Ishikawa (cell line): ENCODE data around the gene THEM5.

ENCODE experiments used
- CEBPB ChIP-seq: IDR thresholded peaks from 2 replicates; pipeline ENCODE4 v1.6.1; 2012
- CREB1 ChIP-seq: IDR thresholded peaks from 2 replicates; pipeline ENCODE4 v1.6.1; 2012; ENCODE audit warnings: low read depth
- EGR1 ChIP-seq: IDR thresholded peaks from 2 replicates; pipeline ENCODE4 v1.6.1; 2012
- EP300 ChIP-seq: IDR thresholded peaks from 2 replicates; pipeline ENCODE4 v1.6.1; 2012; ENCODE audit warnings: borderline replicate concordance
- FOXM1 ChIP-seq: IDR thresholded peaks from 2 replicates; pipeline ENCODE4 v1.6.1; 2012; ENCODE audit warnings: low read depth, borderline replicate concordance
- MAX ChIP-seq: IDR thresholded peaks from 2 replicates; pipeline ENCODE4 v1.6.1; 2012
- NFIC ChIP-seq: IDR thresholded peaks from 2 replicates; pipeline ENCODE4 v1.6.1; 2012
- RAD21 ChIP-seq: IDR thresholded peaks from 2 replicates; pipeline ENCODE4 v1.6.1; 2012; ENCODE audit warnings: low read depth
- TAF1 ChIP-seq: IDR thresholded peaks from 2 replicates; pipeline ENCODE4 v1.6.1; 2012; ENCODE audit warnings: low read depth, mild to moderate bottlenecking
- USF1 ChIP-seq: IDR thresholded peaks from 2 replicates; pipeline ENCODE4 v1.6.1; 2012
- YY1 ChIP-seq: IDR thresholded peaks from 2 replicates; pipeline ENCODE4 v1.6.1; 2012; ENCODE audit warnings: low read depth
- ZBTB7A ChIP-seq: IDR thresholded peaks from 2 replicates; pipeline ENCODE4 v1.6.1; 2012; ENCODE audit warnings: low read depth
- TF ChIP-seq, protein P1 (sequence below): IDR thresholded peaks from 2 replicates; pipeline ENCODE4 v1.6.1; 2012; ENCODE audit warnings: low read depth, mild to moderate bottlenecking

DNA sequence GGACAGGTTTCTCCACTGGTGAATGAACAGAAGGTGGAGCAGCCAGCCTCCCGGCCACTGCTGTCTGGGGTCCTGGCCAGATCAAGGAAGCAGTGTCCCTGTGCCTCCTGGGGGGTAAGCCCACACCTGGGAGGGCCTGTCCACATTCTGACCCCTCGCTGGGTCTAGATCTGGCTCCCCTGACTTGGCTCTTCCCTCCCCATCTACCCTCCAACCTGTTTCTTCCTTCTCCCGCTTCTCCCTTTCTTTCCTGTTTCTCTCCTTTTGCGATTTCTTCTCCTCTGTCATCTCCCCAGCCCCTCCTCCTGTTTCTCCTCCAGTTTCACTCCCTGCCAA lies 22.3 kb downstream of the THEM5 start:
- TF ChIP-seq, protein P1, sequence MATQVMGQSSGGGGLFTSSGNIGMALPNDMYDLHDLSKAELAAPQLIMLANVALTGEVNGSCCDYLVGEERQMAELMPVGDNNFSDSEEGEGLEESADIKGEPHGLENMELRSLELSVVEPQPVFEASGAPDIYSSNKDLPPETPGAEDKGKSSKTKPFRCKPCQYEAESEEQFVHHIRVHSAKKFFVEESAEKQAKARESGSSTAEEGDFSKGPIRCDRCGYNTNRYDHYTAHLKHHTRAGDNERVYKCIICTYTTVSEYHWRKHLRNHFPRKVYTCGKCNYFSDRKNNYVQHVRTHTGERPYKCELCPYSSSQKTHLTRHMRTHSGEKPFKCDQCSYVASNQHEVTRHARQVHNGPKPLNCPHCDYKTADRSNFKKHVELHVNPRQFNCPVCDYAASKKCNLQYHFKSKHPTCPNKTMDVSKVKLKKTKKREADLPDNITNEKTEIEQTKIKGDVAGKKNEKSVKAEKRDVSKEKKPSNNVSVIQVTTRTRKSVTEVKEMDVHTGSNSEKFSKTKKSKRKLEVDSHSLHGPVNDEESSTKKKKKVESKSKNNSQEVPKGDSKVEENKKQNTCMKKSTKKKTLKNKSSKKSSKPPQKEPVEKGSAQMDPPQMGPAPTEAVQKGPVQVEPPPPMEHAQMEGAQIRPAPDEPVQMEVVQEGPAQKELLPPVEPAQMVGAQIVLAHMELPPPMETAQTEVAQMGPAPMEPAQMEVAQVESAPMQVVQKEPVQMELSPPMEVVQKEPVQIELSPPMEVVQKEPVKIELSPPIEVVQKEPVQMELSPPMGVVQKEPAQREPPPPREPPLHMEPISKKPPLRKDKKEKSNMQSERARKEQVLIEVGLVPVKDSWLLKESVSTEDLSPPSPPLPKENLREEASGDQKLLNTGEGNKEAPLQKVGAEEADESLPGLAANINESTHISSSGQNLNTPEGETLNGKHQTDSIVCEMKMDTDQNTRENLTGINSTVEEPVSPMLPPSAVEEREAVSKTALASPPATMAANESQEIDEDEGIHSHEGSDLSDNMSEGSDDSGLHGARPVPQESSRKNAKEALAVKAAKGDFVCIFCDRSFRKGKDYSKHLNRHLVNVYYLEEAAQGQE: no peak
- no peak for TF ChIP-seq USF1
- no peak for TF ChIP-seq RAD21
- no peak for TF ChIP-seq MAX
- TF ChIP-seq TAF1: no peak
- no peak for TF ChIP-seq ZBTB7A
- TF ChIP-seq CEBPB: no peak
- no peak for TF ChIP-seq EP300
- TF ChIP-seq FOXM1: no peak
- no peak for TF ChIP-seq CREB1
- TF ChIP-seq YY1: no peak
- TF ChIP-seq NFIC: no peak
- no peak for TF ChIP-seq EGR1
